Liver (tissue), 3 donors: ENCODE data around the gene CCNY.

Experiments used
- RAD21 ChIP-seq, 2 donors: IDR thresholded peaks; 2 replicates each; pipeline ENCODE4 v1.6.1; 2016; ENCODE audit warnings: antibody characterized with exemption in 2 of 2, mild to moderate bottlenecking in 2 of 2
- TF ChIP-seq, protein P1 (sequence below): fragments of 150-350 bp; IDR thresholded peaks from 2 replicates; pipeline ENCODE4 v1.5.1; 2017; ENCODE audit warnings: improper control_type of control experiment, low read depth, low read length; ENCODE audit not compliant: missing input control
- donor health status: healthy.
- donor health status: healthy.

- peak; percentile 53 to 70 for TF ChIP-seq RAD21 (IDR thresholded peaks at IDR 0.05)
- TF ChIP-seq, protein P1, sequence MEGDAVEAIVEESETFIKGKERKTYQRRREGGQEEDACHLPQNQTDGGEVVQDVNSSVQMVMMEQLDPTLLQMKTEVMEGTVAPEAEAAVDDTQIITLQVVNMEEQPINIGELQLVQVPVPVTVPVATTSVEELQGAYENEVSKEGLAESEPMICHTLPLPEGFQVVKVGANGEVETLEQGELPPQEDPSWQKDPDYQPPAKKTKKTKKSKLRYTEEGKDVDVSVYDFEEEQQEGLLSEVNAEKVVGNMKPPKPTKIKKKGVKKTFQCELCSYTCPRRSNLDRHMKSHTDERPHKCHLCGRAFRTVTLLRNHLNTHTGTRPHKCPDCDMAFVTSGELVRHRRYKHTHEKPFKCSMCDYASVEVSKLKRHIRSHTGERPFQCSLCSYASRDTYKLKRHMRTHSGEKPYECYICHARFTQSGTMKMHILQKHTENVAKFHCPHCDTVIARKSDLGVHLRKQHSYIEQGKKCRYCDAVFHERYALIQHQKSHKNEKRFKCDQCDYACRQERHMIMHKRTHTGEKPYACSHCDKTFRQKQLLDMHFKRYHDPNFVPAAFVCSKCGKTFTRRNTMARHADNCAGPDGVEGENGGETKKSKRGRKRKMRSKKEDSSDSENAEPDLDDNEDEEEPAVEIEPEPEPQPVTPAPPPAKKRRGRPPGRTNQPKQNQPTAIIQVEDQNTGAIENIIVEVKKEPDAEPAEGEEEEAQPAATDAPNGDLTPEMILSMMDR: peak; percentile 28
Measured at GRCh38 chr10:35598379-35598778, 262.1 kb downstream of the CCNY start.
